Measurements from ENCODE around the gene SARDH.

Gene SARDH

DNA sequence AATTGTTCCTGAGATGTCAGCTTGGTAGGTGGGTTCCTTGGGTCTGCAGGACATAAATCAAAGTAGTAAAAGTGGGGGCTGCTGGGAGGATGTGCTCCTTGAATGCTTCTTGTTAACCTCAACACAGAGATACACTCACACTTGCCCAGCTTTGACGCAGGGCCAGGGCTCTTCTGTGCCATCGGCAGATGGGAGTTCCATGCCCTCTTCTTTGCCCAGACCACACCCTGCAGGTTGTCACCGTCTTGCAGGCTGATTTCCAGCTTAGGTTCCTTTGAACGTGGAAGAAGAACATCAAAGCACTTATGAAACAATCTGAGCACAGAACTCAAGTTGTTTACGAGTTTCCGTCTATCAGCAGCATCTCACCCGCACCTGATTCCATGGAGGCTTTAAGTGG lies 91.0 kb downstream of the SARDH start:
- DNase-seq (ENCODE audit: low read depth), result no peak

DNA sequence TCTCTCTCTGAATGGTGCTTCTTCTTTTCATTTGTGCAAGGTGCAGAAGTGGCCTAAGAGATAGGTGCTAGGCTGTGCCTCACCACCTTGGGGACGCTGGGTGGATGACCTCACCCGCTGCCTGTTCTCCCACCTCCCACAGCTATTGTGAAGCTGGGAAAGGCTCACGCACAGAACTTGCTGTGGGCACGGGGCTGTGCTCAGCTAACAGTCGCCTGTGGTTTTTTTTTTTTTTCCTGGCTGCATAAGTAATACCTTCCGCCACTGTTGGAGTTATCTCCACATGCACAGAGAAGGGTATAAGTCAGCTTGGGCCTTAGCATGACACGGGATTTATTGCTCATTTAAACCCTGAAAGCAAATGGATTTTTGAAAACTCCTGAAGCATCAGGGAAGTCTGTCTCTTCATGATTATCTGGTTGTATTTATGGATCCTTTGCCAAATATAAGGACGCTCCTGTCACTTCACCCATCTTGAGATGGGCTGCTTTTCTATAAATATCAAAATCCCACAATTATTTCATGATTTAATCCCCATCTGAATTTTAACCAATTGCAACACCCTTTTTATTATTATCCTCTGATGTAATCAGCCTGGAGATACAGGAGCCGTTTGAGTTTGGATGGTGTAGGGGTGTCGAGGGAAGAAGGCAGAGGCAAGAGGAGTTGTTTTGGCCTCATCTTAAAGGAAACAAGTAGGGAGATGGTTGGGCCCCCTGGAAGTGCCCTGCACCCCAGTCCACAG lies 93.0 kb downstream of the SARDH start:
- DNase-seq (ENCODE audit: low read depth), result no peak

DNA sequence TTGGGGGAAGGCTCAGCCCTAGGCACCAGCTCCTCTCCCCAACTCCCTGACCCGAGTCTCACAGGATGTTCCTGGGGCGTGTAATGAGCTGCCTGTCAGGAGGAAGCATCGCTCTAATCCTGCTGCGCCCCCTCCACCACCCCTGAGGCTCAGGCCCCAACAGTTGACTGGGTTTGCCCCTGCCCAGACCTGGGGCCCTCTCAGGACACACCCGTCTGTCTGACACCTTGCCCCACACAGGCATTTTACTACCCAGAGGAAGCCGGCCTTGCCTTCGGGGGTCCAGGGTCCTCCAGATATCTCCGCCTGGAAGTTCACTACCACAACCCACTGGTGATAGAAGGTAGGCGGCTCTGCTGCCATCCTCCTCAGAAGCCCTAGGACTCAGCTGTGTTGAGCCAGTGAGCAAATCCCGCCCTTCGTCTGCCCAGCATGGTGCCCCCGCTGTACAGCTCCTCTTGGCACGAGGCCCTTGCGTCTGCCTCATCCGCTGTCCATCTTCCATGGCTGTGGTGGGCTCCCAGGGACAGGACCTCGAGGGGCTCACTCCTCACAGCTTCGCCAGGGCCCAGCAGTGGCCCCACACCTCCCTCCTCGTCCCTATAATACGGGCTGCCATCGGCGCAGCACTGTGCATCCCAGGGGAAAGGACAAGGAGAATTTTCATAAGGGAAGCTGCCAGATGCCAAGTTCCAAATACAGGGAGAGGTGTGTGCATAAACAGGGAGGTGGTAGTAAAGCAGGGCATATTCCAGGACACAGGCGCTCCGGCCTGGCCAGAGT lies 94.0 kb downstream of the SARDH start:
- DNase-seq (ENCODE audit: low read depth), result no peak

- DNase-seq (ENCODE audit: low read depth), result no peak
Observed at GRCh38 chr9:133643362-133643755, 94.8 kb downstream of the SARDH start.

DNA sequence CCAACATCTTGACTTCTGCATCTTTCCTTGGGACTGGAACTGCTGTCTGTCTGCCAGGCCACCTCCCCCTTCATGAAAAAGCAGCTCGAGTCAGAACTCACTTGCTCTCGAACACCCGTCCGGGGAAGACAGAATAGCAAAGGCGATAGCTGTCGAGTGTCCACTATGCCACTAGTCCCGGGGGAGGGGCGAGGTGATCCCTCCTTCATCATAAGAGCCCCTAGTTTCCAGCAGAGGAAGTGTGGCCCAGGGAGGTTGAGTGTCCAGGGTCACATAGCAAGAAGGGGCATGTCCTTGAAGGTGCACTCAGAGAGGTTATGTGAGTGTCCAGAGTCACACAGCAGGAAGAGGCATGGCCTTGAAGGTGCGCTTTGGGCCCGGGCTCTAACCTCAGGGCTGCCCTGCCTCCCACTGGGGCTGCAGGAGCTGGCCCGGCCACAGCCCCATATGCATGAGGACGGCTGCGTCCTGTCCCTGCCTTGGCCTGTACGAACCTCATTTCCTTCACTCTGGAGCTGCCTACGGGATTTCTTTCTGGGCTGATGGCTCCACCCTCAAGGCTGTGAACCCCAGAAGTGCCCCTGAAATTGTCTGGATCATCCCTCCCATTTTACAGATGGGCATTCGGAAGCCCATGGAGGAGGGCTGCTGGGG lies 95.3 kb downstream of the SARDH start:
- DNase-seq (ENCODE audit: low read depth), result no peak

- no peak for DNase-seq (ENCODE audit: low read depth)
Observed at GRCh38 chr9:133641861-133642595, 96.1 kb downstream of the SARDH start.

GRCh38 chr9:133641396-133641655 lies 96.8 kb downstream of the SARDH start:
- DNase-seq (ENCODE audit: low read depth), result no peak

GRCh38 chr9:133640580-133641395 lies 97.4 kb downstream of the SARDH start:
- no peak for DNase-seq (ENCODE audit: low read depth)

- no peak for DNase-seq (ENCODE audit: low read depth)
Observed at GRCh38 chr9:133640160-133640559, 98.0 kb downstream of the SARDH start.

DNA sequence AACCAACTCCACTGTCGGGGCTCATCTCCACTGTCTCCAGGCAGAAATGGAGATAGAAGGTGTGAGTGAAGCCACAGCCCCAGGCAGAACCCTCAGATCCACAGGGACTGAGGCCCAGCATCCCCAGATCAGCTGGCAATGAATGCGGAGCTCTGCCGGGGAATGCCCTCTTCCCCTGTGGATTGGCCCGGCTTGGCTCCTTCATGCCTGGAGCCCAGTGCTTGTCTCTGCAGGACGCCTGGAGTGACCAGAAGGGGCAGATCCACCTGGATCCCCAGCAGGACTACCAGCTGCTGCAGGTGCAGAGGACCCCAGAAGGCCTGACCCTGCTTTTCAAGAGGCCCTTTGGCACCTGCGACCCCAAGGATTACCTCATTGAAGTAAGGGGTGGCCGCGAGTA lies 98.5 kb downstream of the SARDH start:
- DNase-seq (ENCODE audit: low read depth), result no peak

GRCh38 chr9:133638711-133639110 lies 99.4 kb downstream of the SARDH start:
- no peak for DNase-seq (ENCODE audit: low read depth)

DNA sequence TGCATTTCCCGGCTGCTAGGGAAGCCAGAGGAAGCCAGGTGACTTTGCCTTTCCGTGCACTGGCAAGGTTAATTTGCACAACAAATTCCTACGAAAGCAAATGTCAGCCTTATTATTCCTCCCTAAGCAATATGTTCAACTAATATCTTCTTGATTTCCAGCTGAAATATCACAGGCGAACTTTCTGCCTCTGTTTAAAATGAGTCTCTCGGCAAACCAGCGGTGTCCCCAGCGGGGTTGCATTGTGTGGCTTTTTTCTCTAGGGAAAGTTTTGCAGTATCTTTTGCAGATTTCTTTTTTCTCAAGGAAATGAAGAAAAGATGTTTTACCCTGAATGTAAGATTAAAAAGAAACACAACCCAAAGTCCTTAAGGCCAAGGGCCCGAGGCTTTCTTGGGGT lies 100.1 kb downstream of the SARDH start:
- DNase-seq (ENCODE audit: low read depth), result no peak

DNA sequence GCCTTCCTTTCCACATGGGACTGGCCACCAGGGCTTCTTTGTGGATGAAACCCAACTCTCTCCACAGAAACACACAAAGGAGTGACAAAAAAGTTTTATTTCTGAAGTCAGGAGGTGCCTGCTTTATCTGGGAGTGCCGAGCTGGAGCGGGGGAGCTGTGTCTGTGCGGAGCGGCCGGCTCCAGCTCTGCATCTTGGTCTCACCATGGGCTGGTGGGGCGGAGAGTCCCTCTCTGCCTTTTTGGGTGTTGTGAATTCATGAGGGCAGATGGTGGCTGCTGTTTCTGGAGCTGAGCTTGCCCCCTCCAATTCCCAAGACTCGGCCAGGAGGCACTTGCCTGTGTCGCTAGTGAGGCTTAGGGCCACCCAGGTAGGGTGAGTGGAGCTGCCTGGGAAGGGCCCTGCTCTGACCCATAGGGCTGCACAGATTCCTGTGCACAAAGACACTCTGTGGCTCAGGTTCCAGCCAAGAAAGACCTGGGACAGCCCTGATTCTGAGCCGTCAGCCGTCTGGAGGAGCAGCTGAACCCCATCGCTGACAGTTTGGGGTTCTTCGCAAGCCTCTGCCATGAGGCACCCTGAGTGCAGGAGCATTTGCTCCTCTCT lies 100.6 kb downstream of the SARDH start:
- DNase-seq (ENCODE audit: low read depth), result no peak

GRCh38 chr9:133636902-133637301 lies 101.2 kb downstream of the SARDH start:
- DNase-seq (ENCODE audit: low read depth), result no peak

DNA sequence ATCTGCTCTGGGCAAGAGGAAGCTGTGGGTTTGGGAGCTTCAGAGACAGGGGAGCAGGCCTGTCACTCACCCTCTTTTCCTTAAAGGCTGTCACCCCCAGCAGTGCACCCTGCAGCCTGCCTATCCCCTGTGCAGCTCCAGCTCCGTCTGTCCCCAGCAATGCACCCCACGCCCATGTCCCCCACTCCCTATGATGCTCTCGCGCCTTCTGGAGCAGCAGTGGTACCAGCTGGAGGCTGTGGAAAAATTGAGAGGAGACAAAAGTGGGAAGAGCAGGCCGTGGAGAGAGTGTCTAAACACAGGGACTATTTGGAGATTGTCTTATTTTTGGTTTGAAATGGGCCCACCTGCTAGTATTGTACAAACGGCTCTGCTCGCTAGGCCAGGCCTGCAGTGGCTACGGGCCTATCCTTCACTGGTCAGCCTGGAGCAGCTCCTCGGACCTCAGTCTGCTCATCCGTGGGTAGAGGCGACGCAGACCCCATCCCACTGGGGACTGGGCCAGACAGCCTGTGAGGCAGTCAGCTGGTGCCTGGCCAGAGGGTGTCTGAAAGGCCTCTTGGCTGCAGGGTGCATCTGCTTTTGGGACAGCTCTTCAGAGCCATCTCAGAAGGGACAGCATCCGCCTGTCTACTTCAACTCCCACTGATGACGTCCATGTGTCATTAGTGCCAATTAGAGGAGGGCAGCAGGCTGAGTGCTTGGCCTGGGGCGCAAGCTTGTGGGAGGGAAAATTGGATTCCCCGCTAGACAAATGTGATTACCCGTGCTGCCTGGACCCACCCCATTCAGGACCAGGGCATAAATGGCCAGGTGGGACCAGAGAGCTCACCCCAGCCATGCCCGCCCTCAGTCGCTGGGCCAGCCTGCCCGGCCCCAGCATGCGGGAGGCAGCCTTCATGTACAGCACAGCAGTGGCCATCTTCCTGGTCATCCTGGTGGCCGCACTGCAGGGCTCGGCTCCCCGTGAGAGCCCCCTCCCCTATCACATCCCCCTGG lies 102.3 kb downstream of the SARDH start, which contains the start of gene DBH:
Gene DBH (plus strand): TSS at position 831 of the 999 bp plus-strand sequence. CDS start 9 bp downstream, at position 840.
- no peak for DNase-seq (ENCODE audit: low read depth)

DNA sequence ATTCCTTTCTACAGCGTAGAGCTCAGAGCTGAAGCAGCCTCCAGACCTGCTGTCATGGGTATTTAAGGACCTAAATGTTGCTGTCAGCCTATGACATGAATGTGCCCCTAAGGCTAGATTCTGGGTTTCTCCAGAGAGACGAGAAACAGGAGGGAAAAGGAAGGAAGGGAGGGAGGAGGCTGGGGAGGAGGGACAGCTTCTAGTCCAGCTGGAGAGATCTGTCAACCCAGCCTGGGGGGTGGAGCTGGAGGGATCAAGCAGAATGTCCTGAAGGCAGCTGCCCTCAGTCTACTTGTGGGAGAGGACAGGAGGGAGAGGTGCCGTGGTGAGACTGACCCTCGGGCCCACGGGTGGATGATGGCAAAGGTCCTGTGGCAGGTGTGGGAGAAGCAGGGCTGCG lies 103.1 kb downstream of the SARDH start:
- DNase-seq (ENCODE audit: low read depth), result no peak

GRCh38 chr9:133634081-133634691 lies 104.0 kb downstream of the SARDH start:
- DNase-seq (ENCODE audit: low read depth), result no peak

- DNase-seq (ENCODE audit: low read depth), result no peak
Observed at GRCh38 chr9:133633681-133634080, 104.5 kb downstream of the SARDH start.

Measured in stimulated activated CD4-positive, alpha-beta T cell treated with anti-CD3 and anti-CD28 coated beads, Interleukin-2, amount 100 ng/mL, for 4 hours (primary cell).